Activated T-cell treated with anti-CD3 and anti-CD28 coated beads, Interleukin-2, amount 50 U/mL, for 24 hours (primary cell): ENCODE measurements around the gene MAP3K13.

Experiments
- DNase-seq: peaks from one replicate; pipeline ENCODE4 v3.0.0-alpha.2; 2020
- H3K27ac Mint-ChIP-seq: 2 replicates; pipeline ENCODE4 v1.8.0; 2020; ENCODE audit warnings: mild to moderate bottlenecking, mixed read lengths
- H3K27me3 Mint-ChIP-seq: 2 replicates; pipeline ENCODE4 v1.8.0; 2020; ENCODE audit warnings: mixed read lengths
- H3K36me3 Mint-ChIP-seq: 2 replicates; pipeline ENCODE4 v1.8.0; 2020; ENCODE audit warnings: low read depth, mixed read lengths
- H3K4me1 Mint-ChIP-seq: 2 replicates; pipeline ENCODE4 v1.8.0; 2020; ENCODE audit warnings: low read depth, mixed read lengths
- H3K4me3 Mint-ChIP-seq: 2 replicates; pipeline ENCODE4 v1.8.0; 2020; ENCODE audit warnings: mild to moderate bottlenecking, moderate library complexity, mixed read lengths
- H3K9me3 Mint-ChIP-seq: 2 replicates; pipeline ENCODE4 v1.8.0; 2020; ENCODE audit warnings: mixed read lengths

Gene MAP3K13

GRCh38 chr3:185517387-185518130, 154.6 kb downstream of the MAP3K13 start:
- no peak for DNase-seq
- H3K4me3 Mint-ChIP-seq = no peak overlapping the region
- peaks cover 23% of the 10 kb centered on the region for H3K27me3 Mint-ChIP-seq
- no peak overlapping the region for H3K27ac Mint-ChIP-seq
- H3K9me3 Mint-ChIP-seq = no peaks in the 10 kb centered on the region
- H3K4me1 Mint-ChIP-seq = no peaks in the 10 kb centered on the region
- H3K36me3 Mint-ChIP-seq = no peaks in the 10 kb centered on the region

GRCh38 chr3:185519021-185519420, 156.1 kb downstream of the MAP3K13 start:
- Mint-ChIP-seq H3K9me3 (no peaks in the 10 kb centered on the region), H3K27me3 (peaks cover 31% of the 10 kb centered on the region), H3K36me3 (no peaks in the 10 kb centered on the region), H3K4me3 (no peak overlapping the region), H3K27ac (no peak overlapping the region), H3K4me1 (no peaks in the 10 kb centered on the region)
- DNase-seq = no peak

GRCh38 chr3:185521349-185522138, 158.6 kb downstream of the MAP3K13 start:
- H3K27me3 Mint-ChIP-seq = peaks cover 41% of the 10 kb centered on the region
- no peak overlapping the region for H3K4me3 Mint-ChIP-seq
- no peaks in the 10 kb centered on the region for H3K36me3 Mint-ChIP-seq
- no peaks in the 10 kb centered on the region for H3K4me1 Mint-ChIP-seq
- H3K27ac Mint-ChIP-seq = no peak overlapping the region
- no peak for DNase-seq
- H3K9me3 Mint-ChIP-seq = no peaks in the 10 kb centered on the region

- DNase-seq = no peak
- no peak overlapping the region for H3K27ac Mint-ChIP-seq
- no peak overlapping the region for H3K4me3 Mint-ChIP-seq
- peaks cover 25% of the 10 kb centered on the region for H3K27me3 Mint-ChIP-seq
- no peaks in the 10 kb centered on the region for H3K36me3 Mint-ChIP-seq
- H3K4me1 Mint-ChIP-seq = no peaks in the 10 kb centered on the region
- H3K9me3 Mint-ChIP-seq = no peaks in the 10 kb centered on the region
These were observed 163.5 kb downstream of the MAP3K13 start for GRCh38 chr3:185526349-185526951.

GRCh38 chr3:185527364-185527763, 164.4 kb downstream of the MAP3K13 start:
- H3K4me3 Mint-ChIP-seq = no peak overlapping the region
- DNase-seq = no peak
- H3K27ac Mint-ChIP-seq = no peak overlapping the region
- H3K4me1 Mint-ChIP-seq = no peaks in the 10 kb centered on the region
- H3K27me3 Mint-ChIP-seq = peaks cover 22% of the 10 kb centered on the region
- H3K9me3 Mint-ChIP-seq = no peaks in the 10 kb centered on the region
- no peaks in the 10 kb centered on the region for H3K36me3 Mint-ChIP-seq

- Mint-ChIP-seq H3K27me3 (peaks cover 19% of the 10 kb centered on the region), H3K9me3 (no peaks in the 10 kb centered on the region), H3K4me1 (no peaks in the 10 kb centered on the region), H3K36me3 (no peaks in the 10 kb centered on the region), H3K27ac (no peak overlapping the region), H3K4me3 (no peak overlapping the region)
- no peak for DNase-seq
These were observed 165.6 kb downstream of the MAP3K13 start for GRCh38 chr3:185528532-185528931.

GRCh38 chr3:185530856-185531255, 167.9 kb downstream of the MAP3K13 start:
- Mint-ChIP-seq H3K36me3 (no peaks in the 10 kb centered on the region), H3K4me1 (no peaks in the 10 kb centered on the region), H3K27ac (no peak overlapping the region), H3K4me3 (no peak overlapping the region), H3K9me3 (peaks cover under 1% of the 10 kb centered on the region), H3K27me3 (peaks cover 6% of the 10 kb centered on the region)
- no peak for DNase-seq

GRCh38 chr3:185532901-185533300, 170.0 kb downstream of the MAP3K13 start:
- H3K9me3 Mint-ChIP-seq = peaks cover 6% of the 10 kb centered on the region
- DNase-seq = no peak
- no peak overlapping the region for H3K27ac Mint-ChIP-seq
- no peak overlapping the region for H3K4me3 Mint-ChIP-seq
- peaks cover 10% of the 10 kb centered on the region for H3K4me1 Mint-ChIP-seq
- H3K27me3 Mint-ChIP-seq = no peaks in the 10 kb centered on the region
- no peaks in the 10 kb centered on the region for H3K36me3 Mint-ChIP-seq

- H3K4me1 Mint-ChIP-seq = peaks cover 10% of the 10 kb centered on the region
- no peak overlapping the region for H3K4me3 Mint-ChIP-seq
- H3K9me3 Mint-ChIP-seq = peaks cover 6% of the 10 kb centered on the region
- no peak overlapping the region for H3K27ac Mint-ChIP-seq
- H3K27me3 Mint-ChIP-seq = no peaks in the 10 kb centered on the region
- no peaks in the 10 kb centered on the region for H3K36me3 Mint-ChIP-seq
- DNase-seq = no peak
These were observed 171.6 kb downstream of the MAP3K13 start for GRCh38 chr3:185534511-185534910.

- H3K9me3 Mint-ChIP-seq = peaks cover 6% of the 10 kb centered on the region
These were observed 174.5 kb downstream of the MAP3K13 start for GRCh38 chr3:185537369-185537970.

More at GRCh38 chr3:185537369-185537970, 174.5 kb downstream of the MAP3K13 start:
- Mint-ChIP-seq H3K36me3 (no peaks in the 10 kb centered on the region), H3K27me3 (peaks cover under 1% of the 10 kb centered on the region), H3K4me3 (peak overlapping the region; percentile 16), H3K4me1 (peaks cover 10% of the 10 kb centered on the region), H3K27ac (peak overlapping the region; percentile 91)
- peak; percentile 38 for DNase-seq
